Kidney capillary endothelial cell (primary cell): Measurements from ENCODE around the gene MYH7B.
A peak's percentile ranks its signal among the peaks of the same experiment; 100 is the strongest.

Experiments
- DNase-seq: peaks from one replicate; pipeline ENCODE4 v3.0.0-alpha.2; 2018; ENCODE audit warnings: low spot score

MYH7B gene

DNA sequence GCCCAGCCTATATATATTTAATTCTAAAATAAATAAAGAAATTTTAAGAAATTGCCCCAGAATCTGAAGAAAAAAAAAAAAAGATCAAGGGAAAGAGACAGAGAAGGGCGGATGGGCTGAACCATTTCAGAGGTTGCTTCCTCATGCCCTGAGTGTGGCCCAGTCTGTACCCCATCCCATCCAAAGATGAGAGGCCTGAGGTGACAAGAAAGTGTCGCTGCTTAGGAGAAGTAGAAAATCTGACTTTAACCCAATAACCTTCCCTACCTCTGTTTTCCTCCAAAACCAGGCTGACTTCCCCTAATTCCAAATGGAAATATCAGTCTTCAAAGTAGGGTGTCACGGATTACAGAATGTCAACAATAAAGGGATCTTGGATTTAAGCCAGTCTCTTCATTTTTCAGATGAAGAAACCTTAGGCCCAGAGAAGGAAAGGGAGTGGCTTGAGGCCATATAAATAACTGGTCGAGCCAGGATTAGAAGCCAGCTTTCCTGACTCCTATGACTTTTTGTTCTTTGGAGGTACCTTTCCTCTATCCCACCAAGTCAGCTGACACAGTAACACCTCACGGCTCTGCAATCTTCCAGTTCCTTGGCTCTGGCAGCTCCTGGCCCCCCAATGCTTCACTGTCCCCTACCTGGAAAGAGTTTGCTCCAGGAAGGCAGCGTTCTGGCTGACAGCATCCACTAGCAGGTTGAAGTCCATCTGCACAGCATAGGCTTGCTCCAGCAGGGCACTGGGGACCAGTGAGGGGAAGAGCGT is 10.2 kb upstream of the MYH7B start:
- no peak for DNase-seq

GRCh38 chr20:34946661-34947060 is 9.0 kb upstream of the MYH7B start:
- no peak for DNase-seq

GRCh38 chr20:34947336-34947735 is 8.3 kb upstream of the MYH7B start:
- no peak for DNase-seq

GRCh38 chr20:34948030-34948429 is 7.6 kb upstream of the MYH7B start:
- DNase-seq: peak; percentile 33

DNA sequence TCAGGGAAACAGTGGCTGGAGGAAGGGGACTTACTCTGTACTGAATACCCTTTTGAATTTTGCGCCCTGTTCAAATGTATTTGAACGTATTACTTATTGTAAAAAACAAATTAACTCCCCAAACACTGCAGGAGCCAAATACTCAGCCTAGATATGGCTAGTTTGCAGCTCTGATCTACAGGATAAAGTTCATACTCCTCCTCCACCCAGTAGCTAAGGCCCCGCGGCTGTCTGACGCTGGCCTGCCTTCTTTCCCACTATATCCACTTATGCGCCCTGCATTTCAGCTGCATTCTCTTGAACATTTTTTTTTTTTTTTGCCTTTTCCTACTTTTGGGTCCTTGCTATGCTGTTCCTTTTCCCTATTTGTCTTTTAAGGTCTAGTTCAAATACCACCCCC is 6.5 kb upstream of the MYH7B start:
- DNase-seq: no peak

GRCh38 chr20:34951252-34951651 is 4.4 kb upstream of the MYH7B start:
- no peak for DNase-seq

- DNase-seq: no peak
Measured at GRCh38 chr20:34951652-34952051, 4.0 kb upstream of the MYH7B start.

DNA sequence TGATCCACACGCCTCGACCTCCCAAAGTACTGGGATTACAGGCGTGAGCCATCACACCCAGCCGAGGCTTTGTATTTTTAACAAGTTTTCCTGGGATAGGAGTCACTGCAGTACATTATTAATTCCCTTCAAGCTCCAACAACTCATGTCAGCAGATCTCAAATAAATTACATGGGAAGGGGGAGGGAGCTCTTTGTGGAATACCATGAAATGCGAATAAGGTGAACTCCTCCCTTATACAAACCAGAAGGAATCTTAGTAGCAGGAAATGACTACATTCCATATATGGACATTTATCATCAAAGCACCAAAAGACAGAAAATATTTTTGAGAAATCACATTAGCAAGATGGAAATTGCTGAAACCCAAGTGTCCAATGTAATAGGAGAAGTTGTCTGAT is 3.0 kb upstream of the MYH7B start:
- DNase-seq: peak; percentile 18

DNA sequence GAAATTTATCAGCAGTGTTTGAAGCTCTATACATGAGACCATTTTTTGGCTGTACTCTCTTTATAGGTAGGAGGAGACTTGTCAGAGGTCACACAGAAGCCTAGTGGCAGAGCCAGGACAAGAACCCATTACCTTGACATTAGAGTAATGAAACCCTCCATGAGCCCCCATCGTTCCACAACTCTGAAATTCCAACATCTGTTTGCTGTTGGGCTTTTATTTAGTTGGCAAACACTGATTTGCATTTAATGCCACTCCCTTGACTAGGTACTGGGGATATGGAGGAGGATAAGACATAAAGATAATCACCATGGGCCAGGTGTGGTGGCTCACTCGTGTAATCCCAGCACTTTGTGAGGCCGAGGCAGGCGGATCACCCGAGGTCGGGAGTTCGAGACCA is 1.7 kb upstream of the MYH7B start:
- no peak for DNase-seq

DNA sequence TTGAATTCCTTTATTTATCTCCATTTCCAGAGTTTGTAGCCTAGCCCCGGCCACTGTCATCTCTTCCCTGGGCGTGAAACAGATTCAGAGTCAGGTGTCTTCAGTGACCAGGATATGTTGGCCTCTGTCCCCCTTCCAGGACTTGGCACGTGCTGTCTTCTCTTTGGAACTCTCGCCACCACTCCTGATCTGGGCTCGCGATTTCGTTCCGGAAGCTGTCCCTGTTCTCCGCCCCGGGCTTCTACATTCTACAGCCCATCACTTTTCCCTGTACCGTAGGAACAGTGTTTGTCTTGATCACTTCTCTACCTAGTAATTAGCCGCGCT is 801 bp upstream of the MYH7B start:
- DNase-seq: peak; percentile 30

GRCh38 chr20:34956041-34956458 is 382 bp downstream of the MYH7B start:
- DNase-seq: no peak

DNA sequence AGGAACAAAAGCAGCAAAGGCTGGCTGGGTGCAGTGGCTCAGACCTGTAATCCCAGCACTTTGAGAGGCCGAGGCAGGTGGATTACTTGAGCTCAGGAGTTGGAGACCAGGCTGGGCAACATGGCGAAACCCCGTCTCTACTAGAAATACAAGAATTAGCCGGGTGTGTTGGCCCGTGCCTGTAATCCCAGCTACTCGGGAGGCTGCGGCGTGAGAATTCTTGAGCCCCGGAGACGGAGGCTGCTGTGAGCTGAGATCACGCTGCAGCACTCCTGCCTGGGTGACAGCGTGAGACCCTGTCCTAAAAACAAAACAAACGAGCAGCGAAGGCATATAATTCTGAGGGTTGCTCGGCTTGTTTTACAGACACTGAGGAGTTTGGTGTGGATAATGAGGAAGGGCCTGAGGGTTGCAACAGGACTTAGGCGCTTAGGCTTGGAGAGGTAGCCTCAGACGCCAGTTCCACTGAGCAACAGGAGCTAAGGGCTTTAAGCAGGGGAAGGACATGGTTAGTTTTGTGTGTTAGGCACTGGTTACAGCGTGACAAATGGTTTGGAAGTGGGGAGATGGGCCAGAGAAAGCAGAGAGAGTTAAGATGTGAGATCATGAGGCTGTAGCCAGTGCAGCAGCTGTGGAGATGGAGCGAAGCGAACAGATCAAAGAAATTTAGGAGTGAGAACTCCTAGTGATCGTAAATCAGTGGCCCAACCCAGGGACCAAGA is 1.2 kb downstream of the MYH7B start:
- DNase-seq: no peak

- no peak for DNase-seq
Measured at GRCh38 chr20:34964486-34964885, 8.8 kb downstream of the MYH7B start.

- no peak for DNase-seq
Measured at GRCh38 chr20:34965051-34965450, 9.4 kb downstream of the MYH7B start.

DNA sequence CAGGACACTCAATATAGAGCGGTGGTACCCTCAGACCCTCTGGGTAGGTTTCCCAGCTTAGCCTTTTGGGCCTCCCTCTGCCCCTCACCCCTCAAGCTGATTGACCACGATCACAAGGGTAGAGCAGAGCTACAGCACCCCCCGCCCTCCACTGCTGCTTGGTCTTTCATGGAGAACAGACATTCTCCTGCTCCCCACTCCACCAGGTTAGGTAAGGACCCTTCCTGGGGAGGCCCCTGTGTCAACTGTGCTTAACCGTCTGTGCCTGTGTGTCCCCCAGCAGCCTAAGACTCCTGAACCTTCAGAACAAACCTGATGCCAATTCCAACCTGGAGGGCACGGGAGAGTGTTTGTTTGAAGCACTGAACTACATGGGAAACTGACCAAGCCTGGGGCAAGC is 11.8 kb downstream of the MYH7B start:
- DNase-seq: no peak

GRCh38 chr20:34968042-34968775 is 12.5 kb downstream of the MYH7B start:
- no peak for DNase-seq

DNA sequence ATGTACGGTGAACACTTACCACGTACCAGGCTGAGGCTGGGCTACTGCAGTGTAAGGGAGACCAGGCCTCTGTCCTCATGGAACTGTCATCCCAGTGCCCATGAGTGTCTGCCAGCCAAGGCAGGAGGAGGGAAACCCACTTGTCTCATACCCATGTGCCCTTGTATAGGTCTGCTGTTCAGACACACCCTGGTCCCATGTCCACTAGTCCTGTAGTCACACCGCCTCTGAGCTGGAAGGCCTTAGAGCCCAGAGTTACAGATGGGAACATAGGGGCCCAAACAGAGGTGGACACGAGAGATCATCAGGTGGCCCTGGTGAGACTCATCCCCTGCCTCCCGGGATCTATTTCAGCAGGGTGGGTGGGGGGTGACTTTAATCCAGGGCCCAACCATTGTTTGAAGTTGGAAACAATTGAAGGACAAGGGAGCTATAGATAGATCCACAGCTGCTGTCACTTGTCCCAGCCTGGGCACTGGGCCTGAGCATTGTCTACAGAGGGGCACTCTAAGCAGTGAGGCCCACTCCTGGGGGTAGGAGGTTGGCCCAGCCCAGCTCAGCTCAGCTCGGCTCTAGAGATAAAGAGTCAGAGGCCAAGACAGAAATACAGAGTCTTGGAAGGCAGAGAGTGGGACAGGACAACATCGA is 14.6 kb downstream of the MYH7B start:
- no peak for DNase-seq

- no peak for DNase-seq
Measured at GRCh38 chr20:34970846-34971560, 15.3 kb downstream of the MYH7B start.

DNA sequence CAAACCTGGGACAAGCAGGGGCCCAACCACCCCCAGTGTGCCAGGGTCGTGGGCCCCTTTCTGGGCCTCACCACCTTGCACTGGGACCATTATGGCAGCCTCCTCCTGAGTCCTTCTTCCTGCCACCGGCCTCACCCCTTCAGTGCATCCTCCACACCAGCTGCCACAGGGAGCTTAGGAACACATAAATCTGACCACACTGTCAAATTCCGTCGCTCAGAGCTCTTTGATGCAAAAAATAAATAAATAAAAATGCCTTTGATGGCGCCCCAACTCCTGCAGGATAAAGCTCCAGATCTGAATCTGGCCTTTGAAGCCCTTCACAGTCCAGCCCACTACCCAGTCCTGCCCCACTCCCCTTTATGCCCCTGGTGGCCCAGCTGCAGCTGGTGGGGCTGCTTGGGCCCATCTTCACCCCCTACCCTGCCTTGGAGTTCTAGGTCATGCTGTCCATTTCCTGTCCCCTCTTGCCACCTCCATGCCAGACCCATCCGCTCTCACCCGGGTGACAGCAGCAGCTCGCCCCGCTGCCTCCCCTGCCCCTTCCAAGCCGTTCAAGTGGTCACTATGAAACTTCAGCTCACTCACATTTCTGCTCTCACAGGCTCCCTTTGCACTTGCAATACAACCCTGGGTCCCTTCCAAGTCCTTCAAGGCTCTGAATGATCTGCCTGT is 16.0 kb downstream of the MYH7B start:
- no peak for DNase-seq

GRCh38 chr20:34974246-34974645 is 18.6 kb downstream of the MYH7B start:
- DNase-seq: no peak

GRCh38 chr20:34976286-34976685 is 20.6 kb downstream of the MYH7B start:
- DNase-seq: no peak
